ENCODE measurements around the gene RAET1E.
A peak's percentile ranks its signal among the peaks of the same experiment; 100 is the strongest.
"Not testable (repeated sequence)": the region's sequence is repeated elsewhere in the genome, so short reads cannot be mapped to it uniquely, and the experiment has no call there.

Gene RAET1E

DNA sequence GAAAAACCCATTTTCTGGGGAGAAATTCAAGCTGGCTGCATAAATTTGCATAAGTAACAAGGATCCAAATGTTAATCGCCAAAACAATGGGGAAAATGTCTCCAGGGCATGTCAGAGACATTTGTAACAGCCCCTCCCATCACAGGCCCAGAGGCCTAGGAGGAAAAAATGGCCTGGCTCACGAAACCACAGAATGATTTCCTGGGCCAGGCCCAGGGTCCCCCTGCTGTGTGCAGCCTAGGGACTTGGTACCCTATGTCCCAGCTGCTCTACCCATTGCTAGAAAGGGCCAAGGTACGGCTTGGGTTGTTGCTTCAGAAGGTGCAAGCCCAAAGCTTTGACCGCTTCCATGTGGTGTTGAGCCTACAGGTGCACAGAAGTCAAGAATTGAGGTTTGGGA is 10.6 kb upstream of the RAET1E start:
- DNase-seq: not testable (repeated sequence)

DNA sequence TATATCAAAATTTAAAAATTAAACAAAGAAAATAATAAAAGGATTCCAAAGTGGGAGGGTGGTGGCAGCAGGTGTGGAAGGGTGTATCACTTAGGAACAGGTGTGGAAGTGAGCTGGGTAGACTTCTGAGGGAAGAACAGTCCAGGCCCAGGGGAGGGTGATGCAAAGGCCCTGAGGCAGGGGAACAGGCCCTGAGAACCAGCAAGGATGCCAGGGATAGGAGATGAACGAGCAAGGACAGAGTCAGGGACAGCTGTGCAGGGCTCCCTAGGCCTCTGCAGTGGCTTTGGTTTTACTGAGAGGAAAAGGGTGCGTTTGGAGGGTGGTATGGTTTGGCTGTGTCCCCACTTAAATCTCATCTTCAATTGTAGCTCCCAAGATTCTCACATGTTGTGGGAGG is 9.4 kb upstream of the RAET1E start:
- no peak for DNase-seq

DNA sequence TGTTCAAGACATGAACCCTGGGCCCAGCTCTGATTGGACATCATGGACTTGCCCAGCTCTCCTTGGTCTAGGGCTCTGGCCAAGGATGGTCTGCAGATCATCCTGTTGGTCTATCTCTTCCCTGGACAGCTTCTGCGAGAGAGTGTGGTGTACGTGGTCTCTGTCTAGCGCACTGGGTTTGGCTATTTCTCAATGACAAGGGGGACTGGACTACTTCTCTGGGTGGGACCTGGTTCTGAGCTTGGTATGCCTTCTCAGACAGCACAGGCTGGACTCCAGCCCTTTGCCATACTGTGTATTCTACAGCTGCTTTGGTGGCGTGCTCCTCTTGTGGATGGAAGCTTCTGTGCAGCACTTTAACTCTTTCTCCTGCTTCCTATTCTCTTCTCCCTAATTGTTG is 8.5 kb upstream of the RAET1E start:
- peak; percentile 5 for DNase-seq

DNA sequence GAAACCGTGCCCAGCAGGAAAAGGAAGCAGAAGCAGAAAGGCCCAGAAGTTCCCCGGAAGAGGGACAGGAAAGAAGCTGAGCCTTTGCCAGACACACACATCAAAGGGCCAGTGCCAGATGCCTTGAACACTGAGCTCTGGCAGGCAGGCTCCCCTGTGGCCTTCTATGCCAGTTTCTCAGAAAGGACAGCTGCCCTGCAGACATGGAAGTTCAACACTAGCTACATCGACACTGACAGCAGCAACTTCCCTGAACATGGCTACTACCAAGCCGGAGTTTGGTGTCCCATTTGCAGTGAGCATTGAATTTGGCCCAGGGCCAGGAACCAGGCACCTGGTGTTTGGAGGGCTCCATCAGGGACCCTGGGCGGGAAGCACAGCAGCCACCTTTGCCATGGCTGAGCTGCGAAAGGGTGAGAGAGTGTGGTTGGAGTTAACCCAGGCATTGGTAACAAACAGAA is 8.0 kb upstream of the RAET1E start:
- peak; percentile 16 for DNase-seq

DNA sequence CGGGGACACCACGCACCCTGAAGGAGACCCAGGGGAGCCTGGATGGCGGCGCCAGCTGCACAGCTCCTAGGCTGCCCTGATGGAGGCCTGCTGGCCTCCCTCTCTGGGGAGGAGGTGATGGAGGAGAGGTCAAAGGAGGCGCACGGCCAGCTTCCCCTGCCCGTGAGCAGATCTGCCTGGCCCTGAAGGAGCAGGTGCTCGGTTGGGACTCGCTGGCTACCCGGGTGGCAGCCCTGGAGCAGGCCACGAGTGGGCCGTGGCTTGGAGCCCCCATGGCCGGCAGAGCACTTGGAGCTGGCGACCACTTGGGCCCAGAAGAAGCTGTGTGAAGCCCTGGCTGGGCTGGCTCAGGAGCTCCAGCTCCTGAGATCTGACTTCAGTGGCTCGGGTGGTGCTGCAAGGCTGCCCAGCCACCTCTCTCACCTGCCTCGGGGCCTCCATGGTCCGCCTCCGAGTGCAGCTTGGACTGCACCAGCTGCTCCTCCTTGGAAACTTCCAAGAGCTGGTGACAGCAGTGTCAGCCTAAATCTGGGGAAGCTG is 7.5 kb upstream of the RAET1E start:
- DNase-seq: peak; percentile 3

DNA sequence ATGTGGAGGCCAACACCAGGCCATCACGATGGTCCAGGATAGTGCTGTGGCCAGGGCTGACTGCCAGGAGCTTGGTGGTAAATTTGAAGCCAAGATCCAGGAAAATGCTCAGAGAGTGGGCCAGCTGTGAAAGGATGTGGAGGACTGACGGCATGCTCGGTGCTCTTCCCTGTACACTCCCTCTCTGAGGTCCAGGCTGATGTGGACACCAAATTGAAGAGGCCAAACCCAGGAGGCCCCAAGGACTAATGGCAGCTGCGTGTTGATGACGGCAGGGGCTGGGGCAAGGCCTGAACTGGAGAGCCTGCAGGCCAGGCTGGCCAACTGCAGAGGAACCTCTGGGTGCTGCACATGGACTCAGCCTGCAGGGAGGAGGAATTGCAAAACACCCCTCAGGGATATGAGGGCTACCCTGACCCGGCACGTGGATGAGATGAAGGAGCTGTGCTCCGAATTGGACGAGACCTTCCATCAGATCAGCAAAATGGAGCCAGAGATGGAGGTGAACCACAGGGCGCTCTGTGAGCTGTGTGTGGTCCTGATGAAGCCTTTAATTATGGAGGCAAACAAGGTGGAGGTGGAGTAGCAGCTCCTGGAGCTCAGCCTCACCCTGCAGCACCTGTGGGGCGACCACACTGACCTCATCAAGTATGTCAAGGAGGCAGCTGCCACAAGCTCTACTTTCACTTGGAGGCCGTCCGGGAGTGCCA is 6.9 kb upstream of the RAET1E start:
- DNase-seq: peak; percentile 8

DNA sequence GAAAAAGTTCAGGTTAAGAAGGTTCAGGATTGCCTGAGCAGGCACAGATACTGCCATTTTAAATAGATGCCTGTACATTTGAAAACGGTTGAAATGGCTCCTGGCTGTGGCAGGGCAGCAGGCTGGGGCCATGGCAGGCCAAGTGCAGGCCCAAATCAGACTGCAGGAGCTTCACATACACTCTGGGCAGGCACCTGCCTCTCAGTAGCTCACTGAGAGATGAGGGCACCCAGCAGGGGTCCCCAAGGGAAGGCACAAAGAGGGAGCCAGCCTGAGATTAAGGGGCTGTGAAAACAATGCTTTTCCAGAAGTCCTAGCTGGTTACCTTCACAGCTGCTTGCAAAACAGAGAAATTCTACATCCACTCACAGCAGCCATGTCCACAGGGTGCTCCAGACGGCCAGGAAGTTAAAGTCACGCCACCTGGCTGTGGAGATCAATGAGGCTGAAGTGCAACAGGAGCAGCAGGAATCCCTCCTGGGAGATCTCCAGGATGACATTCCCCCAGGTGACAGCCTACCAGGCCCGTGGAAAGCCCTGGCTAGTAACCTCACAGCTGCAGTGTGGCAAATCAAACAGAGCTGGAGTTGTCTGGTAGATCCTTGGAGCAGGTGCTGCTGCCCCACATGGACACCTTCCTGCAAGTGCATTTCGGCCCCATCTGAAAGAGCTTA is 6.2 kb upstream of the RAET1E start:
- peak; percentile 14 for DNase-seq

DNA sequence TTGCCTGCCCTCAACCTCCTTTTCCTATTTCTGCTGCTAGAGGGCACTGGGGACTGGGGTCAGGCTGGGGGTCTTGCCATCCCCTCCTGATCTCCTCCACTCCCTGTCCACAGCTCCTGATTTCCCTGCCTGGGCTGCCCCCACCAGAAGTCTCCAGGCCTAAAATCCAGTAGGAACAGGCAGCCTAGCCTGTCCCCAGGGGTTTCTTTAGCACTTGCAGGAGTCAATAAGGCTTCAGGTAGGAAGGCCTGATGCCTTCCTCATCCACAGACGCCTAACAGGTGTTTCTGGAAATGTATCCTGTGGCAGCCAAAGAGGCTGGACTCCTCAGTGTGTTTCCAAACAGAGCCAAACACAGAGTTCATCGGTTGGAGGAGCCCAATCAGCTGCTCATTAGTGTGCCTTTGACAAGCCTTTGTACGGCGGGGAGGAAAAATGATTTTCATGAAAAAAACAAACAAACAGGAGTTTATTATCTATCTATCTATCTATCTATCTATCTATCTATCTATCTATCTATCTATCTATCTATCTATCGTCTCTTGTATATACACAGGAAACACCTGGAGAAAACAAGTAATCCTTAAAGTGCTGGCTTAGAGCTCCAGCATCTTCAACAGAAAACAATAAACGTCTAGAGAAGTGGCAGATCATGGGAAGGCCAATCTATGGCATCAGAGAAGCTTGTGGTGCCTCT is 3.7 kb upstream of the RAET1E start:
- DNase-seq: peak; percentile 12

DNA sequence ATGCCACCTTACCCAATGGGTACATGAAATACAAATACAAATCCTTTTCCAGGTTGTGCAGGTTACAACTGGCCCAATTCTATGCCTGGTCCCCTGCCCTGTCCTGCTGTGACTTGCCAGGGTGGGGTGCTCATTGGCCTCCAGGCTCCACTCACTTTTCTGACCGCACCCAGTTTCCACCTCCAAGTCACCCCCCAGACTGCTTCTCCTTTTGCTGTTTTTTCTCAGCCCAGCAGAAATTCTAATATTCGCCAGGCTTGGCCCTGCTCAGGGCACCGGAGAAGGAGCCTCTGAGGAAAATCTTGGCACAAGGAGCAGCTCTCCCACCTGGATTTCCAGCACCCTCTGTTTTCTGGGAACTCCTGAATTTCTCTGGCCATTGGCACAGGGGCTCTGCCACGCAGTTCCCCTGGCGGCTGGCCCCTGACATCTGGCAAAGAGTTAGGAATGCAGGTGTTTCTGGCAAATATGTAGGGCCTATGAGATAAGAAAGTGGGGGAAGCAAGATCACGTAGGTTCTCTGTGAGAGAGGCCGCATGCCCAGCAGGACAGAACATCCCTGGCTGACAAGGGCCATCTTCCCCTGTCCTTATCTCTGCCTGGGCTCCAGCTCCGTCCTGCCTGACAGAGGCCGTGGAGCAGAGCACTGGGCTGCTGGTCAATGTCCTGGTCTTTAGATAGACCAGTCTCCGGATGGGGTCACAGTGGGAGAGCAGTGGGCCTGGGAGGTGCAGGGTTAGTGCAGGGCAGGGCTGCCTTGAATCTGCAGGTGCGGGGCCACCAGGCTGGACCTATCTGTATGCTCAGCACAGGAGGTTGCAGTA is 2.9 kb upstream of the RAET1E start:
- peak; percentile 9 for DNase-seq

DNA sequence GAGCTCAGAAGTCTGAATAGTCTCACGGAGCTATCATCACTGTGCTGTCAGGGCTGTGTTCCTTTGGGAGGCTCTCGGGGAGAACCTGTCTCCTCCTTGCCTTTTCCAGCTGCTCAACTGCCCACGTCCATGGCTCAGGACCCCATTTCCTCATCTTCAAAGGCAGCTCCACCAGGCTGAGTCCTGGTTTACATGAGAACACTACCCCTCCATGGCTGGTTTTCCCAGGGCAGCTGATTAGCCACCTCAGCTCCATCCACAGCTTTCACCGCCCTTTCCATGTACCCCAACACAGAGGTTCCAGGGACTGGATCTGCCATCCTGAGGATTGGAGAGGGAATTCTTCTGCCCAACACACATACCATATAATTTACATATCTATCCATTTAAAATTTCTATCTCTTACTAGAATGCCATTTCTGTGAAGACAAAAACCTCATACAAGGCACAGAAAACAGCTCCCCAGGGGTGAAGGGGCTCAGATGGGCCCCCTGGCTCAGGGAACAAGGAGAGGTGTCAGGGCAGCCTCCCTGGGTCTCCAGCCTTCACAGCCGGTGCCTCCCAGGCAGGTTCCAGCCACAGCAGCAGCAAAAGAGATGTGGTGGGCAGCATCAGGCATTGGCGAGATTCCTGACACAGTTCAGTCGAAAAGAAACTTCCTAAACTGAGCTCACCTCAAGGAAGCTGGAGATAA is 2.2 kb upstream of the RAET1E start:
- peak; percentile 10 for DNase-seq

DNA sequence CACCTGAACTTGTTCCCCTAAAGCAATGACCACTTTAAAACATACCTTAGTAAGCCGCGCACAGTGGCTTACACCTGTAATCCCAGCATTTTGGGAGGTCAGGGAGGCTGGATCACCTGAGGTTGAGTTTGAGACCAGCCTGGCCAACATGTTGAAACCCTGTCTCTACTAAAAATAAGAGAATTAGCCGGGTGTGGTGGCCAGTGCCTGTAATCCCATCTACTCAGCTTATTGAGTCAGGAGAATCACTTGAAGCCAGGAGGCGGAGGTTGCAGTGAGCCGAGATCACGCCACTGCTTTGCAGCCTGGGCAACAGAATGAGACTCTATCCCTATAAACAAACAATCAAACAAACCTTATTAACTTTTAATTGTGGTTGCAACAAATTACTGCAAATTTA is 1.6 kb upstream of the RAET1E start:
- no peak for DNase-seq

DNA sequence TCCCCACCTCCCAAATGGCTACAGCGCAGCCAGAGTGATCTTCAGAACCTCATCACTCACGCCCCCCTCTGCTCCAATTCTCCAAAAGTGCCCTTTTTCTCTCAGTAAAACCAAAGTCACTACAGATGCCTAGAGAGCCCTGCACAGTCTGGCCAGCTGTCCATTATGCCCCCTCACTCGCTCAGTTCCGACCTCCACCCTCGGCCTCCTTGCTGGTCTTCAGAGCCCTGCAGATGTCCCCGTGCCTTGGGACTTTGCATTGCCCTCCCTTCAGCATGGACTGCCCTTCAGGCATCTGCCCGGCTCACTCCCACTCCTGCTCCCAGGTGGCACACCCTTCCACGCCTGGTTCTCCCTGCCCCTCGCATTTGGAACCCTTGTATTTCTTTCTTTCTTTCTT is 1.1 kb upstream of the RAET1E start:
- DNase-seq: peak; percentile 9

DNA sequence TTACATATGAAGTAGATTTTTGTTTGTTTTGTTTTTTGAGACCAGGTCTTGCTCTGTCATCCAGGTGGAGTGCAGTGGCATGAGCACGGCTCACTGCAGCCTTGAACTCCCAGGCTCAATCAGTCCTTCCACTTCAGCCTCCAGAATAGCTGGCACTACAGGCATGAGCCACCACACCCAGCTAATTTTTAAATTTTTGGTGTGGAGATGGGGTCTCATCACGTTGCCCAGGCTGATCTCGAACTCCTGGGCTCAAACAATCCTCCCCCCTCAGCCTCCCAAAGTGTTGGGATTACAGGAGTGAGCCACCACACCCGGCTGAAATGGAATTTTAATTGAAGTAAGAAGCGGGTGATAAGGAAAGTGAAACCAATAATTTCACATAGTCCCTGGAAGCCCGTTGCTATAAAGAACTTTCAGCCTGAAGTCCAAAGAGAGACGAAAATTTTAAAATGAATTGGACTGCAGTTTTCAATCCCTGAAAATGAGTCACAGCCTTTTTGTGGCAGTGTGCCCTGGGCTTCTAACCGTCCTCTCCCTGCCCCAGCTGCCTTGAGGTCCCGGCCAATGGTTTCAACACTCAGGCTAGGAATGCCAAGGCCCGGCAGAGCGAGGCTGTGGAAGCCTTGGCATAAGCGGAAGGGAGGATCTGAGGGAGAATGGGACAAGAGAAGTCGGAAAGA is 757 bp downstream of the RAET1E start:
- DNase-seq: no peak

DNA sequence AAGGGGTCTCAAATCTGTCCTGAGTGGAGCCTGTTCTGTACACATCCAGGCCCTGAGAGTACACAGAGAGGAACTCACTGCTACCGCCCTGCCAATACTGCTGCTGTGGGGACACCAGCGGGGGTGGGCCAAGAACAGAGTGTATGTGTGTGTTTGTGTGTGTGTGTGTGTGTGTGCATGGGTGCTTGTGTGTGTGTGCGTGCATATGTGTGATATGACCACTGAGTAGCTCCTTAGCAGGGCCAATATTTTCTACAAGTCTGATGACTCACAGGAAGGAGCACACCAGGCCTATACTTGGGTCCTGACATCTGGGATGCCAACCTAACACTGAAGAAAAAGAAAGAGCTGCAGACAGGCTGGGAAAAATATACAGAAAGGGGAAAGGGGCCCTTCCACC is 1.4 kb downstream of the RAET1E start:
- peak; percentile 18 for DNase-seq

DNA sequence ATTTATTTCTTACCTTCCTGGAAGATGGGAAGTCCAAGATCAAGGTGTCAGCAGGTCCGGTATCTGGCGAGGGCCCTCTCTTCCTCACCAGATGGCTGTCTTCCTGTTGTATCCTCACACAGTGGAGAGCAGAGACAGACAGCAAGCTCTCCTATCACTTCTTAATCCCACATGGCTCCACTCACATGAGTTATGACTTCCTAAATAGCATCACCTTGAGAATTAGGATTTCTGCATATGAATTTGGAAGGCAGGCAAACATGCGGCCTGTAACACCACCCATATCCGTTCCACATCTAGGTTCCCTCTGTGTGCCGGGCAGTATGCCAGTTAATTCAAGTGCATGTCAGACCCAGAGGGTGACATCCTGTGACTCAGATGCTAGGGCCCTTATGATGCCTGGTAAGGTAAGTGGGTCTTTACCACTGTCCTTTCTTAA is 2.1 kb downstream of the RAET1E start:
- DNase-seq: peak; percentile 41

DNA sequence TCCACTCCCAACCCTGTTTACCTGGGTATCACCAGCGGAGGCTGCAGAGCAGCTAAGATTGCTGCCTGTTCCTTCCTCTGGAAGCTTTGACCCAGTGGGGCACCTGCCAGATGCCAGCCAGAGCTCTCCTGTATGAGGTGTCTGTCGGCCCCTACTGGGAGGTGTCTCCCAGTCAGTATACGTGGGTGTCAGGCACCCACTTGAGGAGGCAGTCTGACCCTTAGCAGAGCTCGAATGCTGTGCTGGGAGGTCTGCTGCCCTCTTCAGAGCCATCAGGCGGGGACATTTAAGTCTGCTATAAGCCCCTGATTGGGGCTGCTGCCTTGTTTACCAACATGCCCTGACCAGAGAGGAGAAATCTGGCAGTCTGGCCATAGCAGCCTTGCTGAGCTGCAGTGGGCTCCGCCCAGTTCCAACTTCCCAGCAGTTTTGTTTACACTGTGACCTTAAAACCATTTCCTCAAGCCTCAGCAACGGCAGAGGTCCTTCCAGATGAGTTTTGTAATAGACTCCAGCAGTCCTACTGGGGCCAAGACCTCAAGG is 2.8 kb downstream of the RAET1E start:
- no peak for DNase-seq

DNA sequence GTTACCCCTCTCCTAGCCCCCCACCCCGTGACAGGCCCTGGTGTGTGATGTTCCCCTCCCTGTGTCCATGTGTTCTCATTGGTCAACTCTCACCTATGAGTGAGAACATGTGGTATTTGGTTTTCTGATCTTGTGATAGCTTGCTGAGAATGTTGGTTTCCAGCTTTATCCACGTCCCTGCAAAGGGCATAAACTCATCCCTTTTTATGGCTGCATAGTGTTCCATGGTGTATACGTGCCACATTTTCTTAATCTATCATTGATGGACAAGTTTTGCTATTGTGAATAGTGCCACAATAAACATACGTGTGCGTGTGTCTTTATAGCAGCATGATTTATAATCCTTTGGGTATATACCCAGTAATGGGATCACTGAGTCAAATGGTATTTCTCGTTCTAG is 6.0 kb downstream of the RAET1E start:
- DNase-seq: not testable (repeated sequence)

DNA sequence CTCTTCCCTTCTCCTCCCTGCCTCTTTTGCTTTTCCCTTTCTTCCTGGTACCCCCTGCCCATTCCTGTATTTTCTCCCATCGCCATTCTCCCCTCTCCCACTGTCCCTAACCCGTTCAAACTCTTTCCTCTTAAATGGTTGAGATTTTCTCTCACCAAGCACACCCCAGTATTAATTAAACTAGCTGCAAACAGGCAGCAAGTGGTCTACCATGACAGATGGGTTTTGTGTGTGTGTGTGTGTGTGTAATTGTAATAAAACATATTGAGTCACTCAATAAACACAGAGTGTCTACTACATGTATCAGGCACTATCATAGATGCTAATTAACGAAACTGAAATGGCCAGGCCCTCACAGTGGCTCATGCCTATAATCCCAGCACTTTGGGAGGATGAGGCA is 6.7 kb downstream of the RAET1E start:
- DNase-seq: no peak

DNA sequence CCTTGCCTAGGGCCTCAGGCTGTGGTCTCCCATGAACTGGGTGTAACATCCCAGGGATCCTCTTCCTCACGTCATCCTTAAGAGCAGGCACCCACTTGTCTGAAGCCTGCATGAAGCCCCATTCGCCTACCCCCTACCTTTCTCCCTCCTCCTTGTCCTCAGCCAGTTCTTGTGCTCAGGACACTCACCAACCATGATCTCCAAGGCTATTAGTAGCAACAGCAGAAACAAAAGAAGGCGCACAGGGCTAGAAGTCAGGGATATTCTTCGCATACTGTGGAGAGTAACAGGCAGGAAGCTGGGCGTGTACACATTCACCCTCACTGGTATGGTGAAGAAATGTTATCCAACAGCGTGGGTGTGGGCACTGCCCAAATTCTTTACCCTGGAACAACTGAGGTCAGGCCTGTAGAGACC is 7.3 kb downstream of the RAET1E start:
- no peak for DNase-seq

DNA sequence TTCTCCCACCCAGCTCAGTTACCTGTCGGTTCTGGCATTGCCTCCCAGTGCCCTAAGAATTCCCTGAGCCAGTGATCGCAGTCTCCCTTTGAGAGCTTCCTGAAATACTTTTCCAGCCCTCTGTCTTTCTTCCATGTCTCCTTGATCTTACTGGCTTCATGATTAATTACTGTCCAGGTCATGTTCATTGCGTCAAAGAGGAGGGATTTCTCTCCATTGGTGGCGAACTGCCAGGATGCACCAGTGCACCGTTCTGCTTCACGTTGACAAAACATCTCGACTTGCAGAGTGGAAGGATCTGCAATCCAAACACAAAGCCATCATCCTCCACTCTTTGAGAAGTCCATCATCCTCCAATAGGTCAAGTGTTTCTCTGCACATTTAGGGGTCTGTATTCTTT is 8.6 kb downstream of the RAET1E start:
- DNase-seq: no peak

DNA sequence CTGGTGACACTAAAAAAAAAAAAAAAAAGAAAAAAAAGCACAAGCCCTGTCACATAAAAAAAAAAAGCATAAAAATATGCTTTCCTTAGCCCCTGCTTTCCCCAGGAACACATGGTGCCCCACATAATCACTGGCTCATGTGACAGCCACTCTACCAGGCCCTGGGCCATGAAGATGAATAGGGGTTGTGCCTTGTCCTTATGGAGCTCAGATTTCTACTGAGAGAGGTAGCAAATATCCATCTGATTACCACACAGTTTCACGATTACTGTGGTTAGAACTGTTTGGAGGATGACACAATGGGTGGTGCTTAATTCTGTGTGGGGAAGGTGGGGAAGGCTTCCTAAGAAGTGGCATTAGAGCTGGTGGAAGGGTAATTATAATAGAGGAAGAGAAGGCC is 9.3 kb downstream of the RAET1E start:
- DNase-seq: no peak
